Measurements from ENCODE around the gene EBF4.

DNA sequence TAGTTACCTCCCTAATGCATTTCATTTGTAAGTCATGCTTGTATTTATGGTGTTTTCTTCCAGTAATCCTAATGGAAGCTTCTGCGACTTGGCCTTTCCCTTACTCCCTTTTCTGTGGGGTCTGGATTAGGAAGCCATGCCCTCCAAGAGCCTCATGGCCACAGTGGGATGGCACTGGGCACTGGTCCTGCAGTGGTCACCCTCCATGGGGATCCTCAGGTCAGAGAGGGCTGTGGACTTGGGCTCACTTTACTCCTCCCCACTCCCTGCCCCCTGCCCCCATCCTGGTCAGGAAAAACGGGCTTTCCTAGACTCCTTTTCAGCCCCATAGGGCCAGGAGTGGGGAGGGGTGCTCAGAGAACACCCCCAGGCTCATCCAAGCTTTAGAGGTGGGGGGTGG lies 49.9 kb downstream of the EBF4 start:
- TF ChIP-seq CTCF (conservative IDR thresholded peaks at IDR 0.05; ENCODE audit: low read length) (no peak), EZH2phosphoT487 (IDR thresholded peaks at IDR 0.05; ENCODE audit: borderline replicate concordance) (no peak)

Measured in Loucy (cell line).